GM19099 (cell line): ENCODE measurements around the gene RCOR3.

Experiments used
- POLR2A ChIP-seq: IDR thresholded peaks from 3 replicates; pipeline ENCODE4 v1.6.1; 2011; ENCODE audit warnings: low read depth; ENCODE audit not compliant: insufficient read length; ENCODE audit errors: extremely low read depth

Gene RCOR3

DNA sequence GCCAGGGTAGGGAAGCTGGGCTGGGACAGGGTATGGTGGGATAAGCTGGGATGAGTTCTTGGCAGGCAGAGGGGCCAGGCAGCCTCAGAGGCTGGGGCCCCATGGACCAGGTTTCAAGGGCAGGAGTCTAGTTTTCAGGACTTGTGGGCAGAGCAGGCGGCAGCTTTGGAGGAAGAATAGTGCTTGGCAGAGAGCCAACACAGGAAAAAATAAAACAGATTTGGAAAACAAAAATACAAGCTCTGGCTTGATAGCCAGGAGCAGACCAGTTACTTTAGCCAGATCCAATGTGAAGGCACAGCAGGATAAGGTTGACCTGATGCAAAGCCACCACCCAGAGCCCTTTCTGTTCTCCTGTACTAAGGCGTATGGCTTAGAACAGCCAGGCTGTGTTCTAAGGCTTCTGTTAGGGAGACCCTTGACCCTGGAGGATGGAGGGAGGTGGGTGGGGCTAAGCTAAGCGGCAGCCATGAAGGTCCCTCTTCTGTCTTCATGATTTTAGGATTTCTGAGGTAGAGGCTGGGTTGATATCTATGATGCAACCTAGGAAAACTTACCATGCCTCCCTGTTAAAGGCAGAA, 73.0 kb downstream of the RCOR3 start:
- TF ChIP-seq POLR2A = no peak

DNA sequence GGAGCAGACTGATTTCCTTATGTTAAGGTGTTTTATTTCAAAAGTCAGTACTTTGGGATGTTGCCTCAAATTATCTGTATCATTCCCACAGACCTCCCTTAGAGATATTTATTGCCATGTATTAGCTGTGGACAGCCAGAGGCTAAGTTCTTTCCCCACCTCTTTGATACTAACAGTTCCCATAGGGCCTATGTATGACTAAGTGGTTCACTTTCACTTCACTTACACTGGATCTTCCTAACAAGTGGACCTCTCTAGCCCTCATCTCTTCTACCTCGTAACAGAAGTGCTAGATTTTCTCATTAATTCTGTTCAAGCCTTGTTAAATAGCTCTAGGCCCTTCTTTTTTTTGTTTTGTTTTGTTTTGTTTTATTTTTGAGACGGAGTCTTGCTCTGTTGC, 73.7 kb downstream of the RCOR3 start:
- TF ChIP-seq POLR2A = no peak

DNA sequence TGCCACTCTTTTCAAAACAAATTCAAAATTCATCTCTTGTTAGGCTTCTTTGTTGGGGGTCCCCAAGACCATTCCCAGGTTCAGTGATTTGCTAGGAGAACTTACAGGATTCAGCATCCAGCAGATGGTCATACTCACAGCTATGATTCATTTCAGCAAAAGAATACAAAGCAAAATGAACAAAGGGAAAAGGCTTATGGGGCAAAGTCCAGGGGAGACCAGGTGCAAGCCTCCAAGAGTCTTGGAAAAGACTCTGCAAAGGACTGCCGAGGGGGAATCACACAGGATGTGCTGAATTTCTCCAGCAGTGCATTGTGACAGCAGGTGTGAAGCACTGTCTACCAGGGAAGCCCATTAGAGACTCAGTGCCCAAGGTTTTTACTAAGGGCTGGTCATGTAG, 74.7 kb downstream of the RCOR3 start:
- TF ChIP-seq POLR2A = no peak

DNA sequence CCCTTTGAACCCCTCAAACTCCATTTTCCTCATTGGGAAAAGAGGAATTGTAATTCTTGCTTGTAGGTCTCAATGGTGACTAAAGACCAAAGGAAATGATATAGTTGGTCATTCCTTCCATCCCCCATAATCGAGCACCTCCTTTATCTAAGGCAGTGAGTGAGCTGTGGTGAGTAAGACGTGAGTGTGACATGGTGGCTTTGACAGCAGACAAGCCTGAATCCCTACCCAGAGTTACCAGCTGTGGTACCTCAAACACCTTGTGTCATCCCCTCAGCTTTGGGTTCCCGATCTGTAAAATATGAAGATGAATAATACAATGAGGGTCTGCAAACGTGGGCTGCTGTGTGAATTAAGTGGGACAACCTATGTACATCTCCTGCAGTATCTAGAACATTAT, 75.8 kb downstream of the RCOR3 start:
- no peak for TF ChIP-seq POLR2A

DNA sequence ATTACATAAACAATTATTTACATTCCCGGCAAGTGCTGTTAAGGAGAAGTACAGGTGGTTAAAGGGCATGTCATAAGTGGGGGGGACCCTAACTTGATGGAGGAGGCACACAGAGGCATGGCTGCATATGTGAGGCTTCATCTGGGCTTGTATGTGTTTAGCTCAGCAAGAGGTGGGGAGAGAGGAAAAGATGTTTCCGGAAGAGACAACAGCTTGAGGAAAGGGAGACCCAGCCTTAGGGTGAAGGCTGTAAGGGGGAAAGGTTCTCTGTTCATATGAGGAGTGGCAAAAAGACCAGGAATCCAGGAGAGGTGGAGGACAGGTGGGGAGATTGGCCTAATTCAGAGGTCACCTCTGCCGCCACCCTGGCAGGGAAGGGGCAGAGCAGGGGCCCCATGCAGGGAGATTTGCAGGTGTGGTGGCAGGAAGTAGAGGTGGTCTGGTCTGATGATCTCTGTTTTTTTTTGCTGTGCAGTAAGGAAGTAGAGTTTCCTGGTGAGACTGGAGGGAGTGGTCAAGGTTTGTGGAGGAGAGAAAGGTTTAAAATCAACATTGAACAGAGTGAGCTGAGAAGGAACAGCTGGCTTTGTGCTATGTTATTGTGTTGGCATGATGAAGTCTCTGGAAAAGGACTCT, 76.5 kb downstream of the RCOR3 start:
- TF ChIP-seq POLR2A = peak; percentile 38

DNA sequence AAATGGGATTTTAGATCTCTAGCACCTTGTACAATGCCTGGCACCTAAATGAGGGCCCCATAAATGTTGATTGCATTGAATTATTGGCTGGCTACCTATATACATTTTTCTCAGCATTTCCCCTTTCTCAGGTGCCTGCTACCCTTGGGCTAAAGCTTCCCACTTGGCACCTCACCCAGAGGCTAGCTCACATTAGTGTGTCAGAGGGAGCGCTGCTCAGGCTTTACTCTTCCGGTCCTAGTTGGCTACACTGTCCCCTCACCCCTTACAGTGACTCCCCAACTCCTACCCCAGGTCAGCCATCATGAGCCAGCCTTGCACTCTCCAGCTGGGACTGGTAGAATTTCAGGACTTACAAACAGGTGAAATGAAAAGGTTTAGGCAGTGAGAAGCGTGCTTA, 77.0 kb downstream of the RCOR3 start:
- no peak for TF ChIP-seq POLR2A

DNA sequence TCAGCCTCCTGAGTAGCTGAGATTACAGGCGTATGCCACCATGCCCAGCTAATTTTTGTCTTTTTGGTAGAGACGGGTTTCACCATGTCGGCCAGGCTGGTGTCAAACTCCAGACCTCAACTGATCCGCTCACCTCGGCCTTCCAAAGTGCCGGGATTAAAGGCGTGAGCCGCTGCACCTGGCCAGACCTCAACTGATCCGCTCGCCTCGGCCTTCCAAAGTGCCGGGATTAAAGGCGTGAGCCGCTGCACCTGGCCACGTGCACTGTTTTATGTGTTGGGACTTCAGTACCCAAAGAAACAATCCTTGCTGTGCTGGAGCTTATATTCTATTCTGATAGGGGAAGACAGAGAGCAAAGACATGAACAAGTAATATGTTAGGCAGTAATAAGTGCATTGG, 77.6 kb downstream of the RCOR3 start:
- no peak for TF ChIP-seq POLR2A

DNA sequence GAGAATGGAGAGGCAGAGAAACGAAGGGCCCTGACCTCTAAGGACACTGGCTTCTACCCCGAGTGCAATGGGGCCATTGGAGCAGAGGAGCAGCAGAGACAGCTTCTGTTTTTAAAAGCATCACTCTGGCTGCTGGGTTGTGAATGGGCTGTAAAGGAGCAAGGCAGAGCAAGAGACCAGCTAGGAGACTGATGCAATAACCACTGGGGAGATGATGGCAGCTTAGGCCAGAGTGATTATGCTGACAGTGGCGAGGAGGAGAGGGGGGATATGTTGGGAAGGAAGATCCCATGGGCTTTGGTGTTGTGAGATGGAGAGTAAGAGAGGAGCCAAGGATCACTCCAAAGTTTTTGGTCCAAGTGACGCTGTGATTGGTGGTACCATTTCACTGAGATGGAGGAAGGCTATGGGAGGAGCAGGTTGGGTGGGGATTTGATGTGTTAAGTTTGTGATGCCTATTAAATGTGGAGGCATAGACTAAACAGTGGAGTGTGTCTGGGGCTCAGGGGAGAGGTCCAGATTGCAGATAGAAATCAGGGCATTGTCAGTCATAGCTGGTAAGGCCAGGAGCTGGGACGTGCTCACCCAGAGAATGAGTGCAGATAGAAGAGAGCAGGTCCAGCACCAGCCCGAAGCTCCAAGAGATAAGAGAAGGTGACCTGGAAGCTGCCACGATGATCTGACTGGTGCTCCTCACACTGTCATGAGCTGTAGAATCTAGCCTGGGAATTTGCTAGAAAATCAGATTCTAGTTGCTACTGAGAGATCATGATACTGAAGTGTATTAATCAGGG, 78.5 kb downstream of the RCOR3 start:
- TF ChIP-seq POLR2A = no peak

DNA sequence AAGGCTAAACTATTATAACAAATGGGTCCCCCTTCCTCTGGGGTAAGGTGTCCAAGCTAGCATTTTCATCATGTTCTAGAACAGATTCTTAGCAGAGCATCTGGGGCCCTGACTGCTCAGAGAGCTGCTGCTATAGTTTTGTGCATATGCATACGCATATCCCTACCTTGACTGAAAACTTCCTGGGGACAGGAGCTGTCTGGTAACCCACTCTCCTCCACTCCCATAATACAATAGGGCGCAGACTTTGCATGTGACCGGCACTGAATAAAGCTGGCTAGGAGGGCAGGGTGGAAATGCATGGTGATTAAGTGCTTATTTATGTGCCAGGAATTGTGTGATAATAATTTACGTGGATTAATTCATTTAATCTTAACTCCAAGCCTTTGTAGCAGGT, 79.1 kb downstream of the RCOR3 start:
- TF ChIP-seq POLR2A = no peak

DNA sequence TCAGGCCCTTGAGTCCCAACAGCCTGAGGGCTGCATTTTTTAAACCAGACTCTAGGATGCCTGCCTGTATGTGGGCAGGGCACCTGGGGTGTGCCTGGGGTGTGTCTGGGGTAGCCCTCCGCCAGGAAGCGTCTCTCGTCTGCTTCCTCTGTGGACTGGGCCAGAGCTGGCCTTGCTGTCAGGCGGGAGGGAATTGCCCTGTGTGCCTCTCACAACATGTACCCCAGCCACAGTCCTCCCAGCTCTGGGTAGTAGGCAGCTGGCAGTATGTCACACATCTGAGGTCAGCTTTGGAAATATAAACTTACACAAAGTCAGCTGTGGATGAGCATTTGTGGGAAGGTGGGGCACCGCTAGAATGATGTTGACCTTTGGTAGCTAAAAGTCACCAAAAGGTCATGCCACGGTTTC, 80.5 kb downstream of the RCOR3 start:
- no peak for TF ChIP-seq POLR2A

DNA sequence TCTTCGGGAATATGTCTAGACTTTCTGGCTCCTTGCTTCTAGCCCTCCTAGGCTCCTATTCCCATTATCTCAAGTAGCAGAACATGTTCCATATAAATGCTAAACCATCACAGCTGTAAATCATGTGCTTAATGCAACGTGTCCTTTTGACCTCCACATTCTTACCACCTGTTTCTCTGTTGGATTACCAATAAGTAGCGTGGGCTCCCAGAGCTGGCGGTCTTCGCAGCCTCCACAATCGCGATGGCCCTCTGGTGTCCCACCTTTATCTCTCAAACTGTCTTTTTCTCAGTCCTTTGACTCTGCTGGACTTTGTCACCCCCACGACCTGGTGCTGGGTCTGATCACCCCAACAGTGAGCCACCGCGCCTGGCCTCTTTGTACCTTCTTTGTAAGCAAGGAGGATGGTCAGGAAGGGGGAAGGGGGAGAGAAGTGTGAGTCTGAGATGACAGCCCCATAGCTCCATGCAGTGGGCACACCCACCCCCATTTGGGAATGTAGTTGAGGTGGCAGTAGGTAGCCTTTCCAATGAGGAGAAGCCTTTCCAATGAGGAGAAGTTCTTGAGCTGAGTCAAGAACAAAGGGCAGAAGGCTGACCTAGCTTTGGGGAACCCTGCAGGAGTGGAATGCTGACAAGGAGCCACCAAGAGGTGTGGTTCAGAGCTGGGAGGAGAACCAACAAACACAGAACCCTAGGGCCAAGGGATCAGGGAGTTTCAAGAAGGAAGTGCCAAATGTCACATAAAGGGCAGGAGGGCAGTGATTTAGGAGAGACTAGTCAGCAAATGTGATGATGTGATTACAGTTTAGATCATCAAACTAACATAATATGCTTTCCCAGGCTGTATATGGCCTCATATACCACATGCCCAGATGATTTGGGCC, 81.7 kb downstream of the RCOR3 start:
- TF ChIP-seq POLR2A = no peak

DNA sequence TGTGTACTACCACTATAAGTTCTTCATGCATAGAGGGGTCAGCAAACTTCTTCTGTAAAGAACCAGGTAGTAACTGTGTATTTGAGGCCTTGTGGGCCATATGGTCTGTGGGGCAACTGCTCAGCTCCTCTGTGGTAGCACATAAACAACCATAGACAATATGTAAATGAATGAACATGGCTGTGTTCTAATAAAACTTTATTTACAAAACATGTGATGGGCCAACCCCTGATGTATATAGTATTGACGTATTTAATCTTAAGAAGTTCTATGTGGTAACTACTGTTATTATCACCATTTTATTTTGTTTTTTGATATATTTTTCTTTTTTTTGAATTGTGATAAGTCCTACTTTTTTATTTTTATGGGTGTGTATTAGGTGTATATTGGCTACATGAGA, 82.8 kb downstream of the RCOR3 start:
- no peak for TF ChIP-seq POLR2A

DNA sequence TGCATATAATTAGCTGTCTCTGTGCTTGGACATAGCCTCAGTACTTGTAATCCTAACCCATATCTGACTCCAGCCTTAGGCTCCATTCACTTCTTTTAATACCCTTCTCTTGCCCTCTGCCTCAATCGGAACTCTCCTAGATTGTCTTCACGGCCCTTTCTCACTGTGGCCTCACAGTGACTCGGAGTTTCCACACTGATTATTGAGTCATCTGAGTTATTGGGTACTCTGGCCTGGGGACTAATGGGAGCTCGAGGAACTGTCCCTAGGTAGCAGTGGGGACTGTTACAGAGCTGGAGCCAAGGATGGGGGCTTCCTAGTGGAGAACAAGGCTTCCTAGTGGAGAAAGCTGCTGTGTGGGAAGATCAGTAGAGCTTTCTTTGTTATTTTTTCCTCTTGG, 84.4 kb downstream of the RCOR3 start:
- TF ChIP-seq POLR2A = no peak

DNA sequence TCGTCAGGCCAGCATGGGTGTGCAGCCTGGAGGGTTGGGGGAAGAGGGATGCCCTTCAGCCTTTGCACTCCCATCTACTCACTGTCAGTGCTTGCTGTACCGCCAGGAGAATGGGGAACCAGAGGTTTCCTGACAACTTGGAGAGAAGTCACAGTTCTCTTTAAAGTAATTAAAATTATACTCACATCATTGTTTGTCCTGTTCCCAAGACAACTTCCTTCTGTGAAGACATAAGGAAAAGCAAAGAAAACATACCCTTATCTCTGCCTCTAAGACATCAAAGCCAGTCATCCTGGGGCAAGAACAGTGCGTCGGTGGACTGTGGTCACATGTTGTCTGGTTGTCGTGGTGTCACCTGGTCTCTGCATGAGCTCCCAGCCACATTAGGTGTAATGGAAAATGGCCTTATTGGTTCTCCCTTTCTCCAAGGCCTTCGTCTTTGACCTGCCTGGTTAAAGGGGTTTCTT, 85.0 kb downstream of the RCOR3 start:
- no peak for TF ChIP-seq POLR2A

DNA sequence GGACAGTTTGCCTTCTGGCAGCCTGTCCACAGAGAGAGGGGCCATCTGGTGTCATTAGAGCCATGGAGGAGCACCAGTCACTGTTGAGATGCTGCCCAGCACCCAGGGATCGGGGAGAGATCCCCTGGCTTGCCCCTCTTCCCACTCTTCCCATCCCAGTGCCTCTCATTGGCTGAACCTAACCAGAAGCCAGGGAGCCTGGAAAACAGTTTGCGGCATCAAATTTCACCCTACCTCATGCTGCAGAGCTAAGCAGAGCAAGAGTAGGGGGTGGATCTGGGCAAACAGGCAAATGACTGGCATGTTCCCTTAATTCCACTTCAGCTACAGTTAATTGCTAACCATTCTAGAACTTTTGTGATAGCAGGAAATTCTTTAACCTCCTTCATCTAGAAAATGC, 86.6 kb downstream of the RCOR3 start:
- TF ChIP-seq POLR2A = no peak

DNA sequence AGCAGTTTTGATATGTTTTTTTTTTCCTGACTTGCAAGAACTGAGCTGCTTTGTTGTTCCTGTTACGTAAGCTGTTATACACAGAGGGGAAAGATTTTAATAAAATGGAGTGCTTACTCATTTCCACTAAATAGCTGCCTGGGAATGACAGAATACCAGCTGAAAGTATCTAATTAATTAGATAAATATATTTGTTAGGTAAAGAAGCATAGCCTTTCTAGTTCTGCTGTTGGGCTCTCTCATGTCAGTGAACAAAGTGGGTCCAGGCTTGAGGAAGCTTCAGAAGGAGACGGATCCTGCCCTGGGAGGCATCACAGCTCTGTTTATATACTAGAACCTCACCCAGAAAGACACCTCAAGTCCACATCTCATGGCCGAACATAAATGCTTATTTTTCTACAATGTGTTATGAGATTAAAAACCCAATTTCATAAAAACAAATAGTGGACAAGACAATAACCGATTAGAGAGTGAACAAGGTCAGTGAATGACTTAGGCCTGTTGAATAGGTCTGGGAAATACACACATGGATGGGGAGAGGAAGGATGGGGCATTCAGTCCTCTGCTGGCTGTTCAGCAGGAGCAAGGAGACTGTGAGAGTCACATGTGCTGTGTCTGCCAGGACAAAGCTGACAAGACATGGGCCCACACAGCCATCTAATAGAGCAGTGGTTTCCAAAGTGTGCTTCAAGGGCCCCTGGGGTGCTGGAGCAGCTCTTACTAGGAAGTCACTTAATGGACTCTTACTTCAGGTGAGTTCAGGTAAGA, 88.1 kb downstream of the RCOR3 start:
- TF ChIP-seq POLR2A = no peak
